GM19328 (cell line): ENCODE results near the gene FXYD7.
"Not testable (repeated sequence)": the region's sequence is repeated elsewhere in the genome, so short reads cannot be mapped to it uniquely, and the experiment has no call there.

Source experiments
- ATAC-seq: cut with Tn5 transposase; IDR thresholded peaks from one replicate; pipeline ENCODE4 v1.9.1; 2021; ENCODE audit warnings: mild to moderate bottlenecking, moderate library complexity; ENCODE audit not compliant: unreplicated experiment

The FXYD7 gene

GRCh38 chr19:35143231-35143715, at the start of gene FXYD7:
TSS of gene FXYD7 (plus strand) at chr19:35143255. CDS start at chr19:35143334, 79 bp downstream.
- no peak for ATAC-seq

DNA sequence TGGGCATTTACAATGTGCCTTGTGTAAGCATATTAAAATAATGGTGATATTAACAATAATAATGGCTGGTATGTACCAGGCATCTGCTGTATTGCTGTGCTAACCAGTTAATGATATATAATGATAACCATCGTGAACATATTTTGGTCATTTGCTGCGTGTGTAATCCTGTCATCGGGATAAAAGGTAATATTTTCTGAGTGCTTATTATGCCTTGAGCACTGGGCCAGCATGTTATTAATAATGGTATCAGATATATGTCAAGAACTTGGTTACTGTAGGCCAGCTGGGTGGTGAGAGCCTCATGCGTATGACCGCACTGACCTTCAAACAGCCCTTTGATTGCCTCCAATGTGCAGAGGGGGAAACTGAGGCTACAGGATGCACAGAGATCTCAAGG, 49.6 kb upstream of the FXYD7 start:
- no peak for ATAC-seq

GRCh38 chr19:35093941-35094647, 49.0 kb upstream of the FXYD7 start:
- ATAC-seq: no peak

DNA sequence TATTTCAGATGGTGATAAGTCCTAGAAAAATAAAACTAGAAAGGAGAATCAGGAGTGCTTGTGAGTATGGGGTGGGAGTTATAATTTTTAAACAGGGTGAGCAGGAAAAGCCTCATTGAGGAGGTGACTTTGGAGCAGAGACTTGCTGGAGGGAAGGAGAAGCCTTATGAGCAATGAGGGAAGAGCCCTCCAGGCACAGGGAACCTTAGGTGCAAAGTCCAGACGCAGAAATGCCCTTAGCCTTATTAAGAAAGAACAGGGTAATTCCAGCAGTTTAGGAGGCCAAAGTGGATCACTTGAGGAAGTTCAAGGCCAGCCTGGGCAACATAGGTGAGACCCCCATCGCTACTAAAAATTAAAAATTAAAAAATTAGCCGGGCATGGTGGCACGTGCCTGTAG, 48.4 kb upstream of the FXYD7 start:
- ATAC-seq: no peak

DNA sequence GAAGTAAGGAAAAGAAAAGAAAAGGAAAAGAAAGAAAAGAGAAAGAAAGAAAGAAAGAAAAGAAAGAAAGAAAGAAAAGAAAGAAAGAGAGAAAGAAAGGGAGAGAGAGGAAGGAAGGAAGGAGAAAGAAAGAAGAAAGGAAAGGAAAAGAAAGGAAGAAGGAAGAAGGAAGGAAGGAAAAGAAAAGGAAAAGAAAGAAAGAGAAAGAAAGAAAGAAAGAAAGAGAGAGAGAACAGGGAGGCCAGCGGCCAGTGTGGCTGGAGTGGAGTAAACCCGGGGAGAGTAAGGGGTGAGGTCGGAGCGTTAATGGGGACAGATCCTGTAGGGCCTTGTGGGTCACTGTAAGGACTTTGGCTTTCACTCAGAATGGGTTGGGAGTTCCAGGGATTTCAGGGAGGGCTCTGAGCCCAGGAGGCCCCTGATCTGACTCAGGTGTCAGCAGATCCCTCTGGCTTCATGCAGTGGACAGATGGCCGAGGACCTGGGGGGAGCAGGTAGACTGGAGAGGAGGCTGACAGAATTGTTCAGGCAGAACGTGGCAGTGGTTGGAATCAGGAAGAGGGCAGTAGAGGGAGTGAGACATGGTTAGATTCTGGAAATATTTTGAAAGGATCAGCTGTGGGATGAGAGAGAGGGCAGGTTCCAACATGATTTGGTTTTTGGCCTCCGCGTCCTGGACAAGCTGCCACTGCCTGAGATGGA, 47.2 kb upstream of the FXYD7 start:
- ATAC-seq: no peak

DNA sequence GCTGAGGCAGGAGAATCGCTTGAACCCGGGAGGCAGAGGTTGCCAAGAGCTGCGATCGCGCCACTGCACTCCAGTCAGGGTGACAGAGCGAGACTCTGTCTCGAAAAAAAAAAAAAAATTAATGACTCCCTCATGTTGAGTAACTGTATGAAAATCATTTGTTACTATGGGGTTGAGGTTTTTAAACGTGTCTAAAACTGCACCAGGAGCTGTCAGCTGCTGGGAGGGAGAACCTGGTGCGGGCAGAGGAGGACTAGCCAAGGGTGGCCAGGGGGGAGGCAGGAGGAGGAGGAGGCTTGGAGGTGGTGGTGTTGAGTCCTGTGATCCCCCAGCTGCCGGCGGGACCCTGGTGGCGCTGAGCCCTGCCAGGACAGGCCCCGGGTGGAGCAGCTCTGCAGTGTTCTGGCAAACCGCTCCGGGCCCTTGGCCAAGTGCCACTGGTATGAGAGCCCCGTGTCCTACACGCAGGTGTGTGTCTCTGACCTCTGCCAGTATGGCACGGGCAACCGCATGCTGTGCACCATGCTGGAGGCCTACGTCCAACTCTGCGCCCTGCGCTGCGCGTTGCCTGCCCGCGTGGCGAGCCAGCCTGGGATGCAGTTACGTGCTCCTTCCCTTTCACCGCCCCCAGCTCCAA, 44.5 kb upstream of the FXYD7 start:
- no peak for ATAC-seq

DNA sequence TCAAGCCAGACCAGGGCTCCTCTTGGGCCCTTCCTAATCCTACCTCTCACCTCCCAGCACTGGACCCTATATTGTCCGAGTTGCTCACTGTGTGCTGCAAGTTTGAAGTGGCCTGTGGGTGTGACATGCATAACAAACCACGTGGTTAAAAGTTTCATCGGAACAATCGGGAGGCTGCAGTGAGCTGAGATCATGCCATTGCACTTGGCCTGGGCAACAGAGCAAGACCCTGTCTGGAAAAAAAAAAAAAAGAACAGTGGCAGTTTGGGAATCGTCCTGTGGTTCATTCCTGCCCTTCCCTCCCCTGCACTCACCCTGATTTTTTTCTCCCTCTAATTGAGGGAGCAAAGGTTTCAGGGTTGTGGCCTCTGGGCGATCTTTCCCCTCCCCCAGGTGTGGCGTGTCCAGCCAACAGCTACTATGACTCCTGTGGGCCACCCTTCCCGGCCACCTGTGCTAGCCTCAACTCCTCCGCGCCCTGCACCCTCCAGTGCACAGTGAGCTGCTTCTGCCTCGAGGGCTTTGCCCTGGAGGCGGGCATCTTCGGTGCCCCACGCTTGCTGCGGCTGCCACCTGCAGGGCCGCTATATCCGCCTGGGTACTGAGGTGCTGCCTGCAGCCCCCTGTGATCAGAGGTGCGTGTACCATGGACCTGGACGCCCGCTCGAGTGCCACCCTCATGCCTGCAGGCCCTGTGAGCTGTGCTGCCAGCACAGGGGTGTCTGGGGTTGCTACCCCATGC, 43.7 kb upstream of the FXYD7 start:
- no peak for ATAC-seq

DNA sequence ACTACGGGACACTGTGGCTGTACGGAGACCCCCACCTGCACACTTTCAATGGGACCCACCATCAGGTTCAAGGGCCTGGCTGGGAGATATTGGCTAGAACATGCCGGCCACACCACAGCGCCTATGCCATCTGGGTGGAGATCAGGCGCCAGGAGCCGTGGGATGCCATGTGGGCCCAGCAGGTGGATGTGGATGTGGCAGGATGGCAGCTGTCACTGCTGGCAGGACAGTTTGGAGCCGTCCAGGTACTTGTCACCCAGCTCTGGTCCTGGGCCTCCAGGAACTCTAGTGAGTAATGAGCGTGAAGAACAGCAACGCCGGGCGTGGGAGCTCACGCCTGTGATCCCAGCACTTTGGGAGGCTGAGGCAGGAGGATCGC, 43.2 kb upstream of the FXYD7 start:
- ATAC-seq: no peak

- no peak for ATAC-seq
Measured at GRCh38 chr19:35100588-35101533, 42.2 kb upstream of the FXYD7 start.

DNA sequence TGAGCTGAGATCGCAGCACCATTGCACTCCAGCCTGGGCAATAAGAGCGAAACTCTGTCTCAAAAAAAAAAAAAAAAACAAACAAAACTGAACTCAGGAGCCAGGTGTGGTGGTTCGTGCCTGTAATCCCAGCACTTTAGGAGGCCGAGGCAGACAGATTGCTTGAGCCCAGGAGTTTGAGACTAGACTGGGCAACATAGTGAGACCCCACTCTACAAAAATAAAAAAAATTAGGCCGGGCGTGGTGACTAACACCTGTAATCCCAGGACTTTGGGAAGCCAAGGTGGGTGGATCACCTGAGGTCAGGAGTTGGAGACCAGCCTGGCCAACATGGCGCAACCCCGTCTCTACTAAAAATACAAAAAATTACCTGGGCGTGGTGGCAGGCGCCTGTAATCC, 41.1 kb upstream of the FXYD7 start:
- ATAC-seq: not testable (repeated sequence)

DNA sequence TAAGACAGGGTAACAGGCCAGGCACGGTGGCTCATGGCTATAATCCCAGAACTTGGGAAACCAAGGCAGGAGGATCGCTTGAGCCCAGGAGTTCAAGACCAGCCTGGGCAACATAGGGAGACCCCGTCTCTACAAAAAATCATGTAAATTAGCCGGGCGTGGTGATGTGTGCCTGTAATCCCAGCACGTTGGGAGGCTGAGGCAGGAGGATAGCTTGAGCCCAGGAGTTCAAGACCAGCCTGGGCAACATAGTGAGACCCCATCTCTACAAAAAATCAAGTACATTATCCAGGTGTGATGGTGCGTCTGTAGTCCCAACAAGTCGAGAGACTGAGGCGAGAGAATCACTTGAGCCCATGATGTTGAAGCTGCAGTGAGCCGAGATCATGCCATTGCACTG, 39.4 kb upstream of the FXYD7 start:
- not testable (repeated sequence) for ATAC-seq

DNA sequence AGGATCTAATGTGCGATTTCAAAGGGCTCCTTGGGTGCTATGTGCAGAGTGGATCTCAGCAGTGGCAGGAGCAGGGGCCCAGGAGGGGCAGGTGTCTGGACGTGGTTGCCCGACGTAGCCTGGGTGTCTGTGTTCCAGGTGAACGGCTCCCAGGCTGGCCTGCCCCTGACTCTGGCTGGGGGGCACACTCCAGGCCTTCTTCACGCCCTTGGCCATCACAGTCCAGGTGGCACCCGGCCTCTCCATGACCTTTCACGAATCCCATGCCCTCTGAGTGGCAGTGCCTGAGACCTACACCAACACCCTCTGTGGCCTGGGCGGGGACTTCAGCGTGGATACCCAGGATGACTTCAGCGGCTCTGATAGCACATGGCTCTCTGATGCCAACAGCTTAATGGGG, 38.7 kb upstream of the FXYD7 start:
- no peak for ATAC-seq

GRCh38 chr19:35105047-35105410, 38.0 kb upstream of the FXYD7 start:
- ATAC-seq: no peak

- no peak for ATAC-seq
Measured at GRCh38 chr19:35105411-35106290, 37.4 kb upstream of the FXYD7 start.

DNA sequence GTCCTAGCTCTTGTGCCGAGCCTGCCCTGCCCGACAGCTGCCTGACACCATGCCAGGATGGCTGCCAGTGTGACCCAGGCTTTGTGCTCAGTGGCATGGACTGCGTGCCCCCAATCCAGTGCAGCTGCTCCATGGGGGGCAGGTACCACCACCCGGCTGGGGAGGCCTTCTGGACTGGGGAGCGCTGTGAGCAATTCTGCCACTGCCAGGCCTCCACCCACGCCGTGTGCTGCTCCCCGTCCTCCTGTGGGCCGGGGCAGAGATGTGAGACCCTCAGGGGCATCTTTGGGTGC, 36.8 kb upstream of the FXYD7 start:
- no peak for ATAC-seq

GRCh38 chr19:35106898-35107541, 36.0 kb upstream of the FXYD7 start:
- ATAC-seq: no peak

- no peak for ATAC-seq
Measured at GRCh38 chr19:35107545-35107944, 35.5 kb upstream of the FXYD7 start.

GRCh38 chr19:35108730-35109129, 34.3 kb upstream of the FXYD7 start:
- ATAC-seq: no peak
